Measurements from ENCODE around the gene RSPO4.

DNA sequence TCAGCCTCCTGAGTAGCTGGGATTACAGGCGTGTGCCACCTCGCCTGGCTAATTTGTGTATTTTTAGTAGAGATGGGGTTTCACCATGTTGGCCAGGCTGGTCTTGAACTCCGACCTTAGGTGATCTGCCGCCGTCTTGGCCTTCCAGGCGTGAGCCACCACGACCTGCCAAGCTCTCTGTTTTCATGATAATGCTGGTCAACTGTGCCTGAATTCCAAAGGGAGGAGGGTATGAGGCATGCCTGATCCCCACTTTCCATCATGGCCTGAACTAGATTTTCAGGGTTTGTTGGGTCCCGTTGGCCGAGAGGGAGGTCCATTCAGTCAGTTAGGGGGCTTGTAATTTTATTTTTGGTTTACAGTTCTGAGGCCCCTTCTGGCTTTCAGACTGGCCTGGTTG lies 58.0 kb downstream of the RSPO4 start:
- TF ChIP-seq, protein P1, sequence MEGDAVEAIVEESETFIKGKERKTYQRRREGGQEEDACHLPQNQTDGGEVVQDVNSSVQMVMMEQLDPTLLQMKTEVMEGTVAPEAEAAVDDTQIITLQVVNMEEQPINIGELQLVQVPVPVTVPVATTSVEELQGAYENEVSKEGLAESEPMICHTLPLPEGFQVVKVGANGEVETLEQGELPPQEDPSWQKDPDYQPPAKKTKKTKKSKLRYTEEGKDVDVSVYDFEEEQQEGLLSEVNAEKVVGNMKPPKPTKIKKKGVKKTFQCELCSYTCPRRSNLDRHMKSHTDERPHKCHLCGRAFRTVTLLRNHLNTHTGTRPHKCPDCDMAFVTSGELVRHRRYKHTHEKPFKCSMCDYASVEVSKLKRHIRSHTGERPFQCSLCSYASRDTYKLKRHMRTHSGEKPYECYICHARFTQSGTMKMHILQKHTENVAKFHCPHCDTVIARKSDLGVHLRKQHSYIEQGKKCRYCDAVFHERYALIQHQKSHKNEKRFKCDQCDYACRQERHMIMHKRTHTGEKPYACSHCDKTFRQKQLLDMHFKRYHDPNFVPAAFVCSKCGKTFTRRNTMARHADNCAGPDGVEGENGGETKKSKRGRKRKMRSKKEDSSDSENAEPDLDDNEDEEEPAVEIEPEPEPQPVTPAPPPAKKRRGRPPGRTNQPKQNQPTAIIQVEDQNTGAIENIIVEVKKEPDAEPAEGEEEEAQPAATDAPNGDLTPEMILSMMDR (IDR thresholded peaks at IDR 0.05; ENCODE audit: low read length): no peak
- no peak for TF ChIP-seq EZH2 (optimal IDR thresholded peaks at IDR 0.05; ENCODE audit: low read depth, low read length)

All from MM.1S (cell line).